Left lobe of liver (tissue), 2 donors: ENCODE results near the gene TLX2. TPM values are rescaled to one million over a fixed set of nuclear protein-coding genes. Genes with fewer than 3 reads are reported as not detected.

Experiments used
- ATAC-seq: fragments of 200-7000 bp; cut with Tn5 transposase; one replicate; pipeline ENCODE4 v1.9.1; 2020; ENCODE audit warnings: mild to moderate bottlenecking, moderate library complexity
- DNase-seq: peaks from one replicate; pipeline ENCODE4 v3.0.0-alpha.2; 2020; ENCODE audit warnings: low spot score
- total RNA-seq: library from RNA; stranded (reverse); gene quantifications from one replicate; pipeline ENCODE4 v1.2.1, GENCODE V29; 2021
- donor health status: DM: no; HTN: no; CAD: no; lungs with moderate emphysema.
- donor health status: DM: no; HTN: yes; CAD: no.

TLX2 gene
- total RNA-seq, 1 donor from 2014 or later: 0.08 TPM

DNA sequence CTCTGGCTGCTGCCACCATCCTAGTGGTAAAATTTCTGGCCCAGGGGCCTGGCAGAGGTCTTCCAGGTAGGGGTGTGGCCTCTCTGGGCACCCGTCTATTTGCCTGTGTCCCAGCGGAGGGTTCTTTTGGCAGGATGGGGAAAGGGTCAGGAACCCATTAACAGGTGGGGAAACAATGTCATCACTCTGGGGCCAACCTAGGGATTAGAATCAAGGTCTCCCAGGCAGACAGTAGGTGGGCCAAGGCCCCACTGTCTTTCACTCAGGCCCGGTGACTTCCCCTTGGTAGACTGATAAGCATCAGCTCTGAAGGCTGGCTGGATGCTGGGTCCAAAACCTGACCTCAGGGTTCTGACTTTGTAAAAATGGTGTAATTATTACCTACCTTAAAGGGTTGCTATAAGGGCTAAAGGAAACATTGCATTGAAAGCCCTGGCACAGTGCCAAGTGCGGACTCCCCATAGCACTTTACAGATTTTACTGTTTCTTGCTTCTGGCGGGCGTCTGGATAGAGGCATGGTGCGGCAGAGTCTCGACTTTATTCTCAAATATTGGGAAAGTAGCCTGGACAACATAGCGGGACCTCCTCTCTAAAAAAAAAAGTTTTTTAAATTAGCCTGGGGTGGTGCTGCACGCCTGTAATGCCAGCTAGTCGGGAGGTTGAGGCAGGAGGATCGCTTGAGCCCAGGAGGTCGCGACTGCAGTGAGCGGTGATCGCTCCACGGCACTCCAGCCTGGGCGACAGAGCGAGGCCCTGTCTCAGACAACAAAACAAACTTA is 17.1 kb upstream of the TLX2 start:
- peak; percentile 1 for ATAC-seq
- no peak for DNase-seq

DNA sequence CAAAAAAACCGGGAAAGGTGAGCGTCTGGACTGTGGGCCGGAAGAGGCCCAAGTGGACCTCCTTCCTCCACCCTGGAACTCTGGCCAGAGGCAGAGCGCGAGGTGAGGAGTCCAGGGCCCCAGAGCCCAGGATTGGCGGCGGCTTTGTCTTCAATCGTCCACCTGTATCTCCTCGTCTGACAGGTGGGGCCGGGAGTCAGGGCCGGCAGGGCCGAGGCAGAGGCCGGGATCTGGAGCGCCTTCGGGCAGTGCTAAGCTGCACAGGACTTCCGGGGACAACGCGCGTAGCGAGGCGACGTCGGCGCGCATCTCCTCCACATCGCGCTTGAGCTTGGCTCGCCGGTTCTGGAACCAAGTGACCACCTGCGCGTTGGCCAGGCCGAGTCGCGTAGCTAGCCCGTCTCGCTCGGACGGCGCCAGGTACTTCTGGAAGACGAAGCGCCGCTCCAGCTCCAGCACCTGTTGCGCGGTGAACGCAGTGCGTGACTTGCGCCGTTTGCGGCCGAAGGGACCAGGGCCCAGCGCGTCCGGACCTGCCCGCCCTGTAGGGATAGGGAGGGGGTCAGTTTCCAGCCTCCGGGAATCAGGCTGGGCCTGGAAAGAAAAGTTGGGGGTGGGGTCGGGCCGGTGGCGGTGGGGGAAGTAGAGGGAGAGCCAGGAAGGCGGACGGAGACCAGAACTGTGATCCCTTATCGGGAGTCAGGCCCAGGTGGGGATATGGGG is 16.3 kb upstream of the TLX2 start:
- ATAC-seq: peak; percentile 15
- peak; percentile 64 for DNase-seq

DNA sequence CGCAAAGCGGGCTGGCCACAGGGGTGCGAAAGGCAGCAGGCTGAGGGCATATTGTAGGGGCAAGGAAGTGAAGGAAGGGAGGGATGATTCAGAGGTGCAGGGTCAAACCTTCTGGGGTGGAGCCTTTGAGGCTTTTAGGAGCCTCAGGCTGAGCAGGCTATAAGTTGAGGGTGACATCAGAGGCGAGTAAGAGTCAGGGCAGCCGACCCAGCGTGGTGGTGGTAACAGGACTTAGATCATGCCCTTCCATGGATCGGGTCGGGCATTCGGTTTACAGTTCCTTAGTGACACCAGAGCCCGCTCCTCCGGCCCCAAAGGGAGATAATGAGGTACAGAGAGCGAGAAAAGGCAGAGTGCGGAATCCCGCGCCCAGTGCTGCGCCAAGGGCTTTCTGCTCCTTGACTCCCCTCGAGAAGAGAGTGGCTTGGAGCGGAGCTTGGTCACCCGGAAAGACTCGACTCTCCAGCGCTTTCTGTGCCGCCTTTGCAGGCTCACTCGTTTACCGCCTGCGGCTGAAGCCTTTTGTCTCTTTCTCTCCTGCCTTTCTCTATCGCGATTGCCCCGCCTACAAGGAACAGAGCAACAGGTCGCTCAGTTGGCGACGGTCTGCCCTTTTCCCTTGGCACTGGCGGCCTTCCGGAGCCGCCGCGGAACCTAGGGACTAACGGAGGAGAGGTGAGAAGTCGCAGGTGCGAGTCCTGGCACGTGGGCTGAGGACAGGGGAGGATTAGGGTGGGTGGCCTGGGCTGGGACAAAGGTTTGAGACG is 15.6 kb upstream of the TLX2 start:
- peak; percentile 74 for DNase-seq

DNA sequence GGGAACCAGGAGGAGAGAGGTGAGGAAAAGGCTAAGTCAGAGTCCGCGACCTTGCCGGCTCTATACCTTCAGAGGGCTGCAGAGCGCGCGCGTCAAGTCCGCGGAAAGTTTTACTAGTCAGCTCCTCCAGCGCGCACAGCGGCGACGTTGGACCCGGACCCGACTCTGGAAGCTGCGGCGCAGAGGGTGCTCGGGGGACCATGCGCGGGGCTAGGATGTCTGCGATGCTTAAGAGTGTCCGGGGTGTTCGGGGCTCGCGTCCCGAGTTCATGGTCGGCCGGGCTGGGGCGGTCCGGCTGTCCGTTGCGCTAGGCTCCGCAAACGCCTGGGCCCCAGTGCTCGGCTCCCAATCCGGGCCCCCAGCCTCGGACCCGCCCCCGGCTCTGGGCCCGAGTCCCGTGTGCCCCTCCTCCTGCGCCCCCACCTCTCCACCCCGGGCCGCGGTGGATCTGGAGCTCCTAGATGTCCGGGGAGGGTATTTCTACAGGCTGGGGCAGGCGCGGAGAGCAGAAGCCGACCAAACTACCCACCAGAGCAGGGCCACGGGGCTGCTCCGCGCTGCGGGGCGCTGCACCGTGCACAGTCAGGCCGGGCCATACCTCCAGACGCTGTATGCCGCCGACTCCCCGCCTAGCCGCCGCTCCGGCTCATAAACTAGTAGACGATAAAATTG is 14.8 kb upstream of the TLX2 start, which contains the start of gene LBX2:
TSS of gene LBX2 (minus strand) at position 337 of the 673 bp plus-strand sequence. CDS start at position 271, 66 bp downstream.
- DNase-seq (peak; percentile 62), ATAC-seq (peak; percentile 30)

More for the DNA sequence above, 15.6 kb upstream of the TLX2 start:
- ATAC-seq: peak; percentile 32

DNA sequence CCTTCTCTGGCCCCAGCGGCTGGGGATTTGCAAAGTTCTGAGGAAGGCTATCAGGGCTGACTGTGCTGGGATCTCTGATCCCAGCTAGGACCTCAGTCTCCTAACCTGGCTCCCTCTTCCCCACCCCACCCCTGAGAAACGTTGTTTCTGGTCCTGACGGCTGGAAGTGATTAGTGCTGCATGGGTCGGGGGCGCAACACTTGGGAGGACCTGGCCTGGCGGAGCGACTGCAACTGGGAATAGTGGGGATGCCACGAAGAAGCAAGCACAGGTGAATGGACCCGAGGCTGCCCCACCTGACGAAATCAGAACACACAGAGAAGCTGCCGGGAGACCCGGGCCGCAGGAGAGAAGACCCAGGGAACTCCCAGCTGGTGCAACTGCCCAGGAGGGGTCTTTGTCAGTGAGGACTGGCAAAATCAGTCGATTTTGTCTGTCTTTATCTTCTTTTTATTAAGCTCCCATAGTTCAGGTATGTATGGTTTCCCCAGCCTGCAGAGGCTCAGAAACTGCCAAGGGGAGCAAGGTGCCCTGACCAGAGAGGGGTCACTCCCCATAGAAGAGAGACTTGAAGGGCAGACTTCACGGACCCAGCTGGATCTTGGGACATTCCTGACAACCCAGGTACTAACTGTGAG is 14.2 kb upstream of the TLX2 start:
- ATAC-seq (no peak), DNase-seq (no peak)

DNA sequence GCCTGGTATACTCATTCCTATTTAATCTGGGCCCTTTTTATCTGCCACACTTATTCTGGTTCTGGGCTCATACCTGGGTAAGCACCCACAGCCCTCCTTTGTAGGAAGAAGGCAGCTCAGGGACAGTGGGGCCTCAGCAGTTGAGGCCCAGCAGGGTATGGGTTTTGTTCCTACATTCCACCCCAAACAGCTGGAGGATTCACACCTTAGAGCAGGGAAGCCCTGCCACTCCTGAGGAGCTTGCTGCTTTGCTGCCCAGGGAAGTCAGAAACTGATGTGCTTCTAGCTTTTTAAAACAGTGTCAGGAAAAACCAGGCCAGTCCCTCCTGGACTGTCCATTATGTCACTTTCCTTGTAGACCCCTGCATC is 13.7 kb upstream of the TLX2 start:
- no peak for DNase-seq
- no peak for ATAC-seq

DNA sequence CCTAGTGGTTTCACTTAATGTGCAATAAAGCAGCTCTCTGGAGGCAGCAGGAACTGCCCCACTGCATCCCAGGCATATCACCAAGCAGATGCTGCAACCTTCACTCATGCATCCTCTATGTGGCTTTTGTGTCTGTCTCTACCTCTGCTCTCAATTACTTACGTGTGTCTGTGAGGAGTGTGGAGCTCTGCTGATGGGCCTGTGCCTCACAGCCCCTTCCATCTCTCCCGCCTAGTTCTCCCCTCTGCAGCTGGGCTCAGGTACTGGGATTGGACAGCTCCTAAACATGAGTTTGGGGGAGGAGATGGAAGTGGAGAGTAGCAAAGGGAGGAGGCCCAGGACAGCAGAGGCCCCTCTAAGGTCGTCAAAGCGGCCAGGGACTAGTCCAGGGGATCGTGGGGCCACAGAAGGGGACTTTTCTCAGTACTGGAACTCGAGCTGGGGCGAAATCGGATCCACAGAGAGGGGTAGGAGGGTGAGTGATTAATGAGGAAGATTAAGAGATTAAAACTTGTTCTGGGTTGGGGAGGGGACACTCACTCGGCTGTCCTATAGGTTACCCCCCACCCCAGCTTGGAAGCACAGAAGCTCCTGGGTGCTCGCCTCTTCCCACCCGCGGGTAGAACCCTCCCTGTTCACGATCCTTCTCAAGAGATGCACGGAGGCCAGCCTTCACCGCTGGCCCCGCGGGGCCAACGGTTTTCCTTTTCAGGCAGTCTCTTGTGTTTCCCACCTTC is 12.7 kb upstream of the TLX2 start:
- ATAC-seq: no peak
- no peak for DNase-seq

DNA sequence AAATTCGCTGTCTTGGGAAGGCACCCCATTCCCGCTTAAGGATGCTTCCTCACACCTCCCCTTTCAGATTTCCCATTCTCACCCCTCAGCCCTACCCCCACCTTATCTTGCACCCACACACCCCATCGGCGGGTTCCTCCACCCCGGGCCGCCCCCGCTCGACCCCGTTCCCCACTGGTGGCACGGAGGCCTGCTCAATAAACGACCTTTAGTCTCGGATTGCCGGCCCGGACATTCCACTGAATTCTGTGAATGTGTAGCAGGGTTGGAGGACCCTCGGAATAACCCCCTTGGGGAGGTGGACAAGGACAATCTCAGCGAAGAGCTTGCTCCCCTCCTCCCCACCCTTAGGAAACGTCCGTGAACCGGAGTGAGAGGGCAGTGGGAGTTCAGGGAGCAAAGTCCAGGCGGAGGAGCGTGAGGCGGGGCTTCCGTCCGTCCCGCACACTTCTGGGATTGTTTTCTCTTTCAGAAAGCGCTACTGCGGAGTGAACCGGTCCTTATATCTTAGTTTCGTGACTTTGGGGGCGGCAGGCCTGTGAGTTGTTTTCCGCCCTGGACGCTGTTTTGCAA is 12.0 kb upstream of the TLX2 start:
- peak; percentile 57 for ATAC-seq

DNA sequence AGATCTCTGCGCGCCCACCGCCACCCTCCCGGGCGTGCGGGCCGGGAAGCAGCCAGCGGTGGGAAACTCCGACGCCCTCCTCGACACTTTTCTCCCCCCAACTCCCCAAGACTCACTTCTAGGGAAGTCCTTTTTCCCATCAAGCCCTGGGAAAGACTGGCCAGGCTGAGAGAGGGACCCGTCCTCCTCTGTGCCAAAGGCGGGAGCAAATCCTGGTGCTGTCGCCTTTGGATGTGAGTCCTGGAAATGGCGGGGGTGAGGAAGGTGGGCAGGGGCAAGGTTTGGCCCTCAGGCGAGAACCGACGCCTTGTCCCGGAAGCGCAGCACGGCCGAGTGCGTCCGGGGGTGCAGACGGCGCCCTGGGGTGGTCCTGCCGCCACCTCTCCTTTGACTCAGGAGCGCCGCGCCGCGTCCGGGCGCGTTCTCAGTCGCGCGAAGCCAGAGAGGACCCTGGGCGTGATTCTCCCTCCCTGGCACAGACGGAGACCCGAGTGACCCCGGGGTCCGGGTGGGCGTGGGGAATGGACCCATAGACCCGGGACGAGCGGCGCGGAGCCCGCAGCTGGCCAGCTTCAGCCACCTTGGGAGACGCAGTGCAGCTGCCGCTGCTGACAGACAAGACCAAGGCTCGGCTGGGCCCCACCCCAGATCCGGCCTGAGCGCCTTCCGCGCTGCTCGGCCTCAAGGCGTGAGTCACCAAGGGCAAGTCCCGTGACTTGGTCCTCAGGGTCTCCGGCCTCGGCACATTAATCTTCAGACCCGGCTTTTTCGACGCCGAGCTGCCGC is 11.3 kb upstream of the TLX2 start:
- ATAC-seq: peak; percentile 40
- DNase-seq: peak; percentile 73

More for the DNA sequence above, 12.0 kb upstream of the TLX2 start:
- DNase-seq: peak; percentile 88

DNA sequence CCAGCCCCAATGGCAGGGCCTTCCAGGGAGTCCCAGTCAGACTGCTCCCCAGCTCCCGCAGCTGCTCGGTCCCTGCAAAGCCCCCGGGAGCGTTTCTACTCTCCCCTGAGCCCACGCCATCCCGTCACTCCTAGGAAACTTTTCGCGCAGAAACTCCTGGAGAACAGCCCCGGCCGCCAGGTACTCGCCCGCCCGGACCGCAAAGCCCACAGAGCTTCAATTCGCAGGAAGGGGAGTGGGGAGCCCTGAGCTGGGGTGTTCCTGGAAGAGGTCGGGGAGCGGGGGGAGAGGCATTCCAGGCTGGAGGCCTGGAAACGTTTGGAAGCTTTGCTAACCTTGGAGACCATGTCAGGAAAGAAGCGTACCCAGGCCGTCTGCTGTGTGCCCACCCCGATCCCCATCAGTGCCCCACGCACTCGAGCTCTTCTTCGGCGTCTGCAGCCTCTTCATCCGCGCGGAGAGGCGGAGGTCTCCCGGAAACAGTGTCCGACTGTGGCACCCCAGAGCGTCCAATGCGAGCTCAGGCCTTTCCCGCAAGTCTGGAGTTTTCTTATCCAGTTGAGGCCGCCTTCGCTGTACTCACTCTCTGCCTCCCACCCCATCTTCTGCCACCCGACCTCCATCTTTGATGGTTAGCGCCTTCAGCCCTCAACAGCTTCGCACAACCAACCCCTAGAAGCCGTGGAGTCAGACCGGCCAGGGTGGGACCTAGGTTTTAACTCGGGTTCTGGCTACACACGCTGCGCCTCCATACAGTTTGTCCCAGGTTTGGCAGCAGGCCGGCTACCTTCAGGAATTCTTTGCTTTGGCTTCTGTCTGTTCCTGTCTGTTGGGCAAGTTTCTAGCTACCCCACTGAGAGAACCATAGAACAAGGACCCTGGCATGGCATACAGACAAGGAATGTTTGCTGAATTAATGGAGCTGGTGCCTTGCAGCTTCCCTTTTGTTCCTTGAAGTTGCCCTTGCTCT is 10.5 kb upstream of the TLX2 start:
- ATAC-seq (no peak), DNase-seq (no peak)

DNA sequence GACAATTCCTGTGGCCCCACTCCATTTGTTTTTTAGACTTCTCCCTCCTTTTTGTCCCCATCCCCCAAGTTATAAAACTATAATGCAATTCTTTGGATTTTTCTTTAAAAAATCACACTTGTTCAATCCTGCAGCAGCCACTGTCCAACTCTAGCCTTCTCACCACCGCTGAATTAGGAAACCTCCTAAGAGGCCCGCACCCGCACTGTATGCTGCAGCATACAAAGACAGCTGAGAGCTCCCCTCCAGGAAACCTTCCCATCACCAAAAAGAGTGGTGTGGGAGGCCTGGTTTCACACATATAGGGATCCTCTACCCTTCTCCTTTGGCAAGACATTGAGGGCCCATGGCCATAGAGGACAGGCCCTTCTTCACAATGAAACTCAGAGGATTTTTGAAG is 9.7 kb upstream of the TLX2 start:
- ATAC-seq (no peak), DNase-seq (no peak)

DNA sequence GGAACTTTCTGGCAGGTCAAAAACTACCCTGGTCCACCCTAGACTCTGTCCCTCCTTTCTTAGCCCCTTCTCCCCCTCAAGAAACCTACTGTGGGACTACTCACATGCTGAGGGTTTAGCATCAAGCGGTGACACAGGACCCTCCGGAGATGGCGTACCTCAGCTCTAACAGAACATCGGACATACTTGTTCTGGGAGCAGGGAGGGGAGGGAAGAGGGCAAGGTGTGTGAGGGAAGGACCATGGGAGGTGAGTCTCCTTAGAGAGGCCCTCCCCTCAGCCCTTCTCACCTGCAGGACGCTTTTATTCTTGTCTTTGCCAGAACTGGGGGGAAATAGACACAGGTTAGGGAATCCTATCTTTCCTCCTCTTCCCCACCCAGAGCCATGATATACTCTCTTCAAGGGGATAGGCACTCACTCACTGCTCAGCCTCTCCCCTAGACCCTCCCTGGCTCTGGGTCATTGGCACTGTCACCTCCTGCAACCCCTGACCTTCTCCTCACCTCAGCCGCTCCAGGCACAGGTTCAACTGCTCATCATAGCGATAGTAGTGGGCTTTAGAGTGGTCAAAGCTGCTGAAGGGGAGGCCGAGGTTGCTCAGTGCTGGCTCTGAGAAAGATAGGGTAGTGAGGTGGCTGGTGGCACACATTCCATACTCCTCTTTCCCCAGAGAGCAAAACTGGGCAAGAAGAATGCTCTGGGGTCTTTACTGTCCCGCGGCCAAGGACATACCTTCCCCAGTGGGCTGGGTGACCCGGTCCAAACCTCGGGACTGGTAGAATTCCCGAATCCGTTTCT is 8.6 kb upstream of the TLX2 start:
- DNase-seq: no peak
- no peak for ATAC-seq

DNA sequence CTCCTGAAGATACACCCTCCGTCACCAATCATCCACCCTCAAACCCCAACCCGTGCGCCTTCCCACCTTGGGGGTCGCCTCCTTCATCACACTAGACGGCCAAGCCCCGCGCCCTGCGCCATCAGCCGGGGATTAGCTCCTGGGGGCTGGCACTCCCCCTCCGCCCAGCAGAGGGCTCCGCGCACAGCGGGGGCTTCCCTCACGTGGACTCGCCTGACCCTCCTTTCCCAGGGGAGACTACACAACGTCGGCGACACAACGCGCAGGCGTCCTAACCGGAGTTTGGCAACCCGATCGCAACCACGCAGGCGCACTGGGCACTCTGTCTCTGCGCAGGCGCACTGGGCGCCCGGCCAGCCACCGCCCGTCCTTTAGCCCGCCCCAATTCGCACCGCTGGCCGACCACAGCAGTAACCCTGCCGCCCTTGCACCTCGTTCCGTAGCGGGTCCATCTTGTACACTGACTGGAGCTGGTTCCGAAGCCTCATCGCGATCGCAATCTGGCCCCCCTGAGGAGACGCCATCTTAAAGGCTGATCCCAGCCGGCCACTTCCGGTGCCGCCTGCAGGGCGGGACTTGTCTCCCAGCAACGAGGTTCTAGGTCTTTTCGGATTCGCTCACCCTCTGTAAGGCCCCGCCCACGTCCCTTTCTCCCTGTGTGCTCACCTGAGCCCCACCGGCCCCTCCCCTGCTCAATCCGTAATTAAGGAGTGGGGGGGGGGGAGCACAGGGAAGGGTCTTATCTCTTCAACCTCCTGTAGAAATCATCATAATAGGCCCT is 6.9 kb upstream of the TLX2 start, which contains the start of gene PCGF1:
TSS of gene PCGF1 (minus strand) at position 551 of the 781 bp plus-strand sequence. CDS start at position 524, 27 bp downstream.
- ATAC-seq: peak; percentile 83
- peak; percentile 99 for DNase-seq

DNA sequence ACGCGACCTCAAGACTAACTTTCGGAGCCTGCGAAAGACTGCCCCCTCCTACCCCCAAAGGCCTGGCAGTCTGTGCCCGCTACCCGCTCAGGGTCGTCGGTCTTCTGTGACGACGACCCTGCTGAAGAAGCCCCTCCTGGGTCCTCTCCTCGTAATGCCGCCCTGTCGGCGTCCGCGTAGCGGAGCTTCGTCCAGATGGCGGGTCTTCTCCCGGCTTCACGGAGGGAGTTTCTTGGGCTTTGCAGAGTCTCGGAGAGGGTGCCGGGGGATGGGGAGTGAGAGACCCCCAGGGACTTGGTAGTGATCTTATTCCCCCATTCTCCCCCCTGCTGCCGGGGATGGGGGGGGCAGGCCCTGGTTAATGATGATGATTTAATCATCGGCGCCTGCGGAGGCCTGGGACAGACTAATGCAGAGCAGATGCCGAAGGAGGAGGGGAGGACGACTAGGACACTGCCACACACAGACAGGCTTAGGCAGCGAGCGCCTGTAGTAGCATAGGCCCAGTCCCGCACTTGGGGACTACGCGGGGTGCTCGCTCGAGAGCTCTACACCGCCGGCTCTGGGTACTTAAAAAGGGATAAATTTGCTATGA is 6.2 kb upstream of the TLX2 start:
- ATAC-seq (peak; percentile 19), DNase-seq (no peak)

DNA sequence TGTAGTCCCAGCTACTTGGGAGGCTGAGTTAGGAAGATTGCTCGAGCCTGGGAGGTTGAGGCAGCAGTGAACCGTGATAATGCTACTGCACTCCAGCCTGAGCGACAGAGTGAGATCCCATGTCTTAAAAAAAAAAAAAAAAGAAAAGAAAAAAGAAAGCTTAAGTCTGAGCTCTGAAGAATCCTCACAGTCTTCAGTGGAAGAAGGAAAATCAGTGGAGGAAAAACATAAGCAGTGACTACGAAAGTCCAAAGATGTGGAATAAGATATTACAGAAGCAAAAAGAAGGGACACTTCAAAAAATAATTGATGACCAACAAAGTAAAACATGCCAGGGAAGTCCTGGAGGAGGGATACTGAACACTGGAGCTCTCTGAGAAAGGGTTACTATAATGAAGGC is 4.0 kb upstream of the TLX2 start:
- DNase-seq: no peak
- no peak for ATAC-seq
